Measurements from ENCODE around the gene RPS29. TPM values are rescaled to one million over a fixed set of nuclear protein-coding genes. Genes with fewer than 3 reads are reported as not detected.

RPS29 gene
- 6,695 and 7,007 TPM in 2 replicates for polyA plus RNA-seq
- polyA minus RNA-seq, result 2,124 and 2,353 TPM in 2 replicates

- H3K9ac ChIP-seq (ENCODE audit: low read length), result peak within 1 kb of the TSS; percentile 97
- H3K27me3 ChIP-seq (ENCODE audit: insufficient read depth, low read depth, low read length), result no peaks in the 10 kb centered on the region
- H2AFZ ChIP-seq (ENCODE audit: low read depth, low read length), result peak within 1 kb of the TSS; percentile 54
- H3K79me2 ChIP-seq (replicated peaks; ENCODE audit: insufficient read depth, low read length), result peaks cover 46% of the 10 kb centered on the region
- H3K9me2 ChIP-seq (ENCODE audit: insufficient read depth, low read length), result no peaks in the 10 kb centered on the region
- H3K36me3 ChIP-seq (ENCODE audit: insufficient read depth, low read length), result no peaks in the 10 kb centered on the region
- no peaks in the 10 kb centered on the region for H3K9me3 ChIP-seq (ENCODE audit: low read length)
- H3K27ac ChIP-seq (ENCODE audit: low read length), result peak within 1 kb of the TSS; percentile 99
- H3K4me3 ChIP-seq (ENCODE audit: low read length), result peak within 1 kb of the TSS; percentile 71
- H4K20me1 ChIP-seq (ENCODE audit: insufficient read depth), result no peaks in the 10 kb centered on the region
- H3K4me2 ChIP-seq (ENCODE audit: low read length), result peak within 1 kb of the TSS; percentile 8
- TF ChIP-seq REST (IDR thresholded peaks at IDR 0.05; ENCODE audit: borderline replicate concordance) (peak; percentile 95), POLR2AphosphoS5 (IDR thresholded peaks at IDR 0.05) (peak; percentile 98), MXI1 (conservative IDR thresholded peaks at IDR 0.05; ENCODE audit: poor library complexity, severe bottlenecking) (peak; percentile 95), EZH2 (IDR thresholded peaks at IDR 0.05; ENCODE audit: borderline replicate concordance, insufficient read depth, low read length, poor library complexity, severe bottlenecking) (no peak), RAD21 (conservative IDR thresholded peaks at IDR 0.05) (no peak), TAF1 (IDR thresholded peaks at IDR 0.05; ENCODE audit: low read depth) (peak; percentile 94), SMC3 (conservative IDR thresholded peaks at IDR 0.05; ENCODE audit: poor library complexity) (peak; percentile 12), EP300 (conservative IDR thresholded peaks at IDR 0.05; ENCODE audit: poor library complexity, severe bottlenecking) (peak; percentile 41), CTCF (IDR thresholded peaks at IDR 0.05; ENCODE audit: poor library complexity, severe bottlenecking) (no peak)
- H3F3A ChIP-seq (ENCODE audit: insufficient read depth, low read length, poor library complexity, severe bottlenecking), result no peaks in the 10 kb centered on the region
These were observed at the start of gene RPS29 for GRCh38 chr14:49585803-49586672. Gene RPS29 (minus strand): TSS chr14:49586380. CDS start chr14:49586346, 34 bp downstream.

GRCh38 chr14:49634547-49635334 is 48.6 kb upstream of the RPS29 start, which contains the start of gene DNAAF2:
Gene DNAAF2 (minus strand): TSS chr14:49635244. CDS start chr14:49635149, 95 bp downstream.
- no peak for TF ChIP-seq EZH2 (IDR thresholded peaks at IDR 0.05; ENCODE audit: borderline replicate concordance, insufficient read depth, low read length, poor library complexity, severe bottlenecking)
- peak; percentile 98 for TF ChIP-seq MXI1 (conservative IDR thresholded peaks at IDR 0.05; ENCODE audit: poor library complexity, severe bottlenecking)
- no peak for TF ChIP-seq SMC3 (conservative IDR thresholded peaks at IDR 0.05; ENCODE audit: poor library complexity)
- TF ChIP-seq EP300 (conservative IDR thresholded peaks at IDR 0.05; ENCODE audit: poor library complexity, severe bottlenecking), result peak; percentile 18
- TF ChIP-seq CTCF (IDR thresholded peaks at IDR 0.05; ENCODE audit: poor library complexity, severe bottlenecking), result no peak
- peak; percentile 54 for TF ChIP-seq REST (IDR thresholded peaks at IDR 0.05; ENCODE audit: borderline replicate concordance)
- TF ChIP-seq TAF1 (IDR thresholded peaks at IDR 0.05; ENCODE audit: low read depth), result peak; percentile 45
- no peak for TF ChIP-seq POLR2AphosphoS5 (IDR thresholded peaks at IDR 0.05)
- no peak for TF ChIP-seq RAD21 (conservative IDR thresholded peaks at IDR 0.05)
- H2AFZ ChIP-seq (ENCODE audit: low read depth, low read length), result peak within 1 kb of the TSS; percentile 87
- peaks cover 45% of the 10 kb centered on the region for H3K79me2 ChIP-seq (replicated peaks; ENCODE audit: insufficient read depth, low read length)

More at GRCh38 chr14:49634547-49635334, 48.6 kb upstream of the RPS29 start, which contains the start of gene DNAAF2:
- no peaks in the 10 kb centered on the region for H4K20me1 ChIP-seq (ENCODE audit: insufficient read depth)
- H3K27me3 ChIP-seq (ENCODE audit: insufficient read depth, low read depth, low read length), result no peaks in the 10 kb centered on the region
- no peaks in the 10 kb centered on the region for H3F3A ChIP-seq (ENCODE audit: insufficient read depth, low read length, poor library complexity, severe bottlenecking)
- no peaks in the 10 kb centered on the region for H3K36me3 ChIP-seq (ENCODE audit: insufficient read depth, low read length)
- peak within 1 kb of the TSS; percentile 91 for H3K9ac ChIP-seq (ENCODE audit: low read length)
- peak within 1 kb of the TSS; percentile 96 for H3K27ac ChIP-seq (ENCODE audit: low read length)
- H3K9me2 ChIP-seq (ENCODE audit: insufficient read depth, low read length), result no peaks in the 10 kb centered on the region
- no peaks in the 10 kb centered on the region for H3K9me3 ChIP-seq (ENCODE audit: low read length)
- peak within 1 kb of the TSS; percentile 96 for H3K4me3 ChIP-seq (ENCODE audit: low read length)
- peak within 1 kb of the TSS; percentile 53 for H3K4me2 ChIP-seq (ENCODE audit: low read length)
